Activated CD8-positive, alpha-beta T cell treated with anti-CD3 and anti-CD28 coated beads for 36 hours (primary cell): Measurements from ENCODE around the gene KATNBL1. TPM values are rescaled to one million over a fixed set of nuclear protein-coding genes. Genes with fewer than 3 reads are reported as not detected.

Experiments
- ATAC-seq: fragments of 200-7000 bp; cut with Tn5 transposase; one replicate; pipeline ENCODE4 v1.10.0; 2021; ENCODE audit warnings: mild to moderate bottlenecking, moderate library complexity
- CTCF ChIA-PET: fragments of 350-600 bp; sonication (Branson Sonifier 250); formaldehyde crosslinking; loops from one replicate; lab custom pipeline; 2021; ENCODE audit warnings: antibody characterized with exemption; lab: Charles Lee
- POLR2A ChIA-PET: fragments of 350-600 bp; sonication (Branson Sonifier 250); formaldehyde crosslinking; loops from one replicate; lab custom pipeline; 2021; ENCODE audit warnings: antibody characterized with exemption; lab: Charles Lee
- DNase-seq: peaks from one replicate; pipeline ENCODE4 v3.0.0-alpha.2; 2020
- H3K27ac Mint-ChIP-seq: one replicate; pipeline ENCODE4 v1.8.0; 2021; ENCODE audit warnings: mild to moderate bottlenecking, mixed read lengths
- H3K27me3 Mint-ChIP-seq: one replicate; pipeline ENCODE4 v1.8.0; 2021; ENCODE audit warnings: mixed read lengths
- H3K36me3 Mint-ChIP-seq: one replicate; pipeline ENCODE4 v1.8.0; 2021; ENCODE audit warnings: low read depth, mixed read lengths
- H3K4me1 Mint-ChIP-seq: one replicate; pipeline ENCODE4 v1.8.0; 2021; ENCODE audit warnings: low read depth, mixed read lengths
- H3K4me3 Mint-ChIP-seq: one replicate; pipeline ENCODE4 v1.8.0; 2021; ENCODE audit warnings: mild to moderate bottlenecking, moderate library complexity, mixed read lengths
- H3K9me3 Mint-ChIP-seq: one replicate; pipeline ENCODE4 v1.8.0; 2021; ENCODE audit warnings: mixed read lengths
- intact Hi-C: fragments of 100-400 bp; cut with micrococcal nuclease; formaldehyde crosslinking; loops from one replicate; pipeline ENCODE4 v1.10.0; 2022
- total RNA-seq, 2 experiments: library from RNA; stranded (reverse); gene quantifications; one replicate each; pipeline ENCODE4 v1.2.3, GENCODE V29; 2021
- TF ChIP-seq, protein P1 (sequence below): fragments of 200-600 bp; IDR thresholded peaks from one replicate; pipeline ENCODE4 v1.8.0; 2022; ENCODE audit warnings: antibody characterized with exemption, mild to moderate bottlenecking

KATNBL1 gene
- total RNA-seq, 2 experiments from 2014 or later = 41.6 to 45.5 TPM

DNA sequence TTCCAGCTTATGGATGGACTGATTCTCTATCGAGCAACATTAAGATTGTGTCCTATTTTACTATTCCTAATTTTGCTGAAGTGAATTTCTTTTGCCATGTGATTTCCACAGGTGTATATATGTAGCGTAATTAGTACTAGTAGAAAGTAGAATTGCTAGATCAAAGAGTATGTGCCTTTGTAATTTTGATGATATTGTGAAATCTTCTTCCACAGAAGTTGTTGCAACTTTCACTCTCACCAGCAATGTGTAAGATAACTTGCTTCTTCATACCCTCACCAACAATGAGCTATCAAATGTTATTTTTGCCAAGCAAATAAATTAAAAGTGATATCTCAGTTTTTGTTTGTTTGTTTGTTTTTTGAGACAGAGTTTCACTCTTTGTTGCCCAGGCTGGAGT, 102.6 kb downstream of the KATNBL1 start:
- Mint-ChIP-seq H3K9me3 (peaks cover 17% of the 10 kb centered on the region), H3K4me1 (peaks cover 6% of the 10 kb centered on the region), H3K36me3 (peaks cover 28% of the 10 kb centered on the region), H3K27ac (no peak overlapping the region), H3K27me3 (no peaks in the 10 kb centered on the region), H3K4me3 (no peak overlapping the region)
- TF ChIP-seq, protein P1, sequence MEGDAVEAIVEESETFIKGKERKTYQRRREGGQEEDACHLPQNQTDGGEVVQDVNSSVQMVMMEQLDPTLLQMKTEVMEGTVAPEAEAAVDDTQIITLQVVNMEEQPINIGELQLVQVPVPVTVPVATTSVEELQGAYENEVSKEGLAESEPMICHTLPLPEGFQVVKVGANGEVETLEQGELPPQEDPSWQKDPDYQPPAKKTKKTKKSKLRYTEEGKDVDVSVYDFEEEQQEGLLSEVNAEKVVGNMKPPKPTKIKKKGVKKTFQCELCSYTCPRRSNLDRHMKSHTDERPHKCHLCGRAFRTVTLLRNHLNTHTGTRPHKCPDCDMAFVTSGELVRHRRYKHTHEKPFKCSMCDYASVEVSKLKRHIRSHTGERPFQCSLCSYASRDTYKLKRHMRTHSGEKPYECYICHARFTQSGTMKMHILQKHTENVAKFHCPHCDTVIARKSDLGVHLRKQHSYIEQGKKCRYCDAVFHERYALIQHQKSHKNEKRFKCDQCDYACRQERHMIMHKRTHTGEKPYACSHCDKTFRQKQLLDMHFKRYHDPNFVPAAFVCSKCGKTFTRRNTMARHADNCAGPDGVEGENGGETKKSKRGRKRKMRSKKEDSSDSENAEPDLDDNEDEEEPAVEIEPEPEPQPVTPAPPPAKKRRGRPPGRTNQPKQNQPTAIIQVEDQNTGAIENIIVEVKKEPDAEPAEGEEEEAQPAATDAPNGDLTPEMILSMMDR = no peak
- intact Hi-C loops = no loop called here
- ATAC-seq = no peak
- POLR2A ChIA-PET = no interaction called here
- DNase-seq = no peak
- CTCF ChIA-PET = interaction anchor here (8.5 kb wide), 1 partner anchor 103 kb away, joined by 69 read pairs; the partner anchor contains the start of gene KATNBL1

DNA sequence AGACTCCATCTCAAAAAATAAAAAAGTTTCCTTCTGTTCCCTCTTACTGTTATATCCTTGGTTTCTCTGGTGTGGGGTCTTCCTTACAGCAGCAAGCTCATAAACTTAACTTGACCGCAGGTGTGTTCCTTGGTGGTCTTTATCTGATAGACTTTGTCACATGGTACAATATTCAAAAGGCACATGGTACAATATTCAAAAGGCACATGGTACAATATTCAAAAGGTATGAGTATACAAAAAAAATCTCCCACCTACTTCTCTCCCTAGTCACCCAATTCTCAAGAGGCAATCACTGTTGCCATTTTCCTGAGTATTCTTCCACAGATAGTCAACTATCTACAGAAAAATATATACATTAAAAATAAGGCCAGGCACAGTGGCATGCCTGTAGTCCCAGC, 103.5 kb downstream of the KATNBL1 start:
- Mint-ChIP-seq H3K36me3 (peaks cover 33% of the 10 kb centered on the region), H3K27ac (no peak overlapping the region), H3K4me1 (peaks cover 8% of the 10 kb centered on the region), H3K27me3 (no peaks in the 10 kb centered on the region), H3K9me3 (peaks cover 17% of the 10 kb centered on the region), H3K4me3 (no peak overlapping the region)
- no peak for ATAC-seq
- intact Hi-C loops = no loop called here
- CTCF ChIA-PET = interaction anchor here (8.5 kb wide), 1 partner anchor 104 kb away, joined by 69 read pairs; the partner anchor contains the start of gene KATNBL1
- TF ChIP-seq, protein P1 = no peak
- POLR2A ChIA-PET = no interaction called here
- no peak for DNase-seq

DNA sequence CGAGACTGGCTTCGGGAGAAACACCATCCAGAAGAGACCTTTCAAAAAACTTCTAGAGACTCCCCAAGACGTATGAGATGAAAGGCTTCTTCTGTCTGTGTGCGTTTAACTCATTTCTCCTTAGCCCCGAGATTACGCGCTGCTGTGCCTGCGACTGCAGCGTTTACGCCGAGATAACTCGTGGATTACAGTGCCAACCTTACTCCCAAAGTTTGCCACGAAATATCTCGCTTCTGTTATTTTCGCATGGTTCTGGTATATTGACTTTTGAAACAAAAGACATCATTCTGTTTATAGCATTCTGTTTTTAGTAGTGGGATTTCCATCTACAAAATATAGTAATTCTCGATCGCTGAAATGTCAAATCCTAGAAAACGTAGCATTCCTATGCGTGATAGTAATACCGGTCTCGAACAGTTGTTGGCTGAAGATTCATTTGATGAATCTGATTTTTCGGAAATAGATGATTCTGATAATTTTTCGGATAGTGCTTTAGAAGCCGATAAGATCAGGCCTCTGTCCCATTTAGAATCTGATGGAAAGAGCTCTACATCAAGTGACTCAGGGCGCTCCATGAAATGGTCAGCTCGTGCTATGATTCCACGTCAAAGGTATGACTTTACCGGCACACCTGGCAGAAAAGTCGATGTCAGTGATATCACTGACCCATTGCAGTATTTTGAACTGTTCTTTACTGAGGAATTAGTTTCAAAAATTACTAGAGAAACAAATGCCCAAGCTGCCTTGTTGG, 107.5 kb downstream of the KATNBL1 start:
- Mint-ChIP-seq H3K27me3 (no peaks in the 10 kb centered on the region), H3K4me1 (peaks cover 24% of the 10 kb centered on the region), H3K36me3 (peaks cover 37% of the 10 kb centered on the region), H3K4me3 (peak overlapping the region; percentile 100), H3K27ac (peak overlapping the region; percentile 99), H3K9me3 (peaks cover 17% of the 10 kb centered on the region)
- POLR2A ChIA-PET = interaction anchor here (0.6 to 2.1 kb wide), 9 partner anchors 13 to 852 kb away, joined by 3 to 9 read pairs (median 4); partner anchors contain the start of genes AVEN, EMC4, KATNBL1 and LPCAT4
- ATAC-seq (no peak), DNase-seq (no peak)
- CTCF ChIA-PET = interaction anchor here (1.0 to 2.0 kb wide), 4 partner anchors 40 to 266 kb away, joined by 3 to 13 read pairs (median 3); partner anchors contain the start of gene KATNBL1
- intact Hi-C loops = loop anchor here (5.0 kb wide), 1 partner anchor 120 kb away; no protein-coding TSS in a partner anchor
- TF ChIP-seq, protein P1 = no peak

DNA sequence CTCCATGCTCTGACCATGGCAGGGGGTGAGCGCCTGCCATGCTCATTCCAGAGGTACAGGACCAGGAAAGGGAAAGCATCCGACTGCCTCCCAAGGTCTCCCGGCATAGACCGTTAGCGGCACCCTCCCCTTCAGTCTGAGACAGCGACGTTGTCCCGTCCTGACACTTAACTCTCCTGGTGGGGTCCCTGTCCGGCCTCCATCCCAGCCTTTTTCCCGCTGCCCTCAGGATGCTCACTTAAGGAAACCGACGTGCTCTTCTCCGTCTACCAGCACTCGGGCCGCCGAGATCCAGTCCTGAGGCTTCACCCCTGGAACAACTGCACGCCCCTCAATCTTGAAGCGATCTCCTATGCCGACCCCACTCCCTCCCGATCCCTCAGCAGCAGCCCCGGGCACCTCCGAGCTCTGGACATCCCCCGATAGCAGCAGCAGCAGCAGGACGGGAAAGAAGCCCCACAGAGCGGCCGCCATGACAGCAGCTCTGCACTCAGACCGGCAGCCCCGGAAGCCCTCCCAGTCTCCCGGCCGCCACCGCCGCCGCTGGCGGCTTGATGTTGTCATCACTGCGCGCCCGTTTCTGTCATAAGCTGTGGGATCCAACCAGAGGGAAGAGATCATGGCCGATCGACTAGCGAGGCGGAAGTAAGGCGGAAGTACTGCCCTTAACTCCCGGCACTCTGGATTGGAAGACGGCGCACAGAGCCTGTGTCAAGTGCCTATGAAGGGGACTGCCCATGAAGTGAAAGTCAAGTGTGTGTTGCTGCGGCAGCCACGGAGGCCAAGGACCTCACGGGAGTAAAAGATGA, 108.3 kb downstream of the KATNBL1 start, which contains the start of the genes EMC7 and PGBD4:
EMC7 (minus strand) TSS at position 497 of the 809 bp plus-strand sequence; CDS start at position 474, 23 bp downstream.
PGBD4 (plus strand) TSS at position 718 of the 809 bp plus-strand sequence. CDS start 449 bp downstream, outside the sequence.
- TF ChIP-seq, protein P1 = no peak
- ChIA-PET CTCF (interaction anchor here (0.7 to 2.0 kb wide), 5 partner anchors 39 to 1218 kb away, joined by 3 to 13 read pairs (median 3); partner anchors contain the start of gene KATNBL1), POLR2A (interaction anchor here (0.7 to 2.1 kb wide), 6 partner anchors 12 to 1568 kb away, joined by 3 to 9 read pairs (median 4); partner anchors contain the start of genes AVEN and KATNBL1)
- intact Hi-C loops = loop anchor here (5.0 kb wide), 1 partner anchor 121 kb away; no protein-coding TSS in a partner anchor
- peak; percentile 99 for ATAC-seq
- H3K4me1 Mint-ChIP-seq = peaks cover 25% of the 10 kb centered on the region
- H3K27ac Mint-ChIP-seq = peak within 1 kb of the TSS; percentile 99
- H3K9me3 Mint-ChIP-seq = peaks cover 17% of the 10 kb centered on the region
- H3K4me3 Mint-ChIP-seq = peak within 1 kb of the TSS; percentile 100
- no peaks in the 10 kb centered on the region for H3K27me3 Mint-ChIP-seq
- peak; percentile 99 for DNase-seq
- H3K36me3 Mint-ChIP-seq = peaks cover 37% of the 10 kb centered on the region
